ENCODE measurements around the gene HILPDA. TPM values are rescaled to one million over a fixed set of nuclear protein-coding genes. Genes with fewer than 3 reads are reported as not detected.

The HILPDA gene
- total and polyA plus RNA-seq, 5 donors = 6.2 to 10.6 (median 6.8) TPM

GRCh38 chr7:128431754-128432153, 23.9 kb upstream of the HILPDA start:
- H3K27ac ChIP-seq (ENCODE audit: low read length) = no peak overlapping the region
- ATAC-seq (no peak), DNase-seq (no peak)
- H3K4me3 ChIP-seq (ENCODE audit: low read length) = no peak overlapping the region
- intact Hi-C loops (cut with DNase I) = loop anchor here in 1 of 4 donors (2.0 kb wide), 1 partner anchor 27 kb away; no protein-coding TSS in a partner anchor
- WGBS = 77% methylated on average over 2 of the region's 2 CpGs
- no peaks in the 10 kb centered on the region for H3K27me3 ChIP-seq (ENCODE audit: control insufficient read depth, insufficient read depth)
- H3K9me3 ChIP-seq (ENCODE audit: control insufficient read depth, low read length) = no peaks in the 10 kb centered on the region
- H3K4me1 ChIP-seq (ENCODE audit: control insufficient read depth, insufficient read depth, low read length) = no peaks in the 10 kb centered on the region

GRCh38 chr7:128434413-128435326, 21.0 kb upstream of the HILPDA start:
- H3K4me3 ChIP-seq (ENCODE audit: low read length) = no peak overlapping the region
- no peaks in the 10 kb centered on the region for H3K9me3 ChIP-seq (ENCODE audit: control insufficient read depth, low read length)
- H3K4me1 ChIP-seq (ENCODE audit: control insufficient read depth, insufficient read depth, low read length) = no peaks in the 10 kb centered on the region
- H3K27ac ChIP-seq (ENCODE audit: low read length) = no peak overlapping the region
- 70% methylated on average over 4 of the region's 4 CpGs for WGBS
- H3K27me3 ChIP-seq (ENCODE audit: control insufficient read depth, insufficient read depth) = no peaks in the 10 kb centered on the region
- no peak for ATAC-seq
- DNase-seq = no peak
- intact Hi-C loops (cut with DNase I) = no loop called here

- ATAC-seq (no peak), DNase-seq (no peak)
- Histone ChIP-seq H3K9me3 (ENCODE audit: control insufficient read depth, low read length) (no peaks in the 10 kb centered on the region), H3K4me3 (ENCODE audit: low read length) (no peak overlapping the region), H3K4me1 (ENCODE audit: control insufficient read depth, insufficient read depth, low read length) (no peaks in the 10 kb centered on the region), H3K27me3 (ENCODE audit: control insufficient read depth, insufficient read depth) (no peaks in the 10 kb centered on the region), H3K27ac (ENCODE audit: low read length) (no peak overlapping the region)
- WGBS = 66% methylated on average over 3 of the region's 3 CpGs
- intact Hi-C loops (cut with DNase I) = no loop called here
Observed at GRCh38 chr7:128435327-128435686, 20.4 kb upstream of the HILPDA start.

GRCh38 chr7:128437426-128438332, 18.0 kb upstream of the HILPDA start:
- 84% methylated on average over 8 of the region's 8 CpGs for WGBS
- no peak overlapping the region for H3K4me3 ChIP-seq (ENCODE audit: low read length)
- intact Hi-C loops (cut with DNase I) = no loop called here
- no peaks in the 10 kb centered on the region for H3K27me3 ChIP-seq (ENCODE audit: control insufficient read depth, insufficient read depth)
- DNase-seq (no peak), ATAC-seq (no peak)
- no peak overlapping the region for H3K27ac ChIP-seq (ENCODE audit: low read length)
- no peaks in the 10 kb centered on the region for H3K4me1 ChIP-seq (ENCODE audit: control insufficient read depth, insufficient read depth, low read length)
- H3K9me3 ChIP-seq (ENCODE audit: control insufficient read depth, low read length) = no peaks in the 10 kb centered on the region

- DNase-seq = no peak
- H3K27me3 ChIP-seq (ENCODE audit: control insufficient read depth, insufficient read depth) = no peaks in the 10 kb centered on the region
- no peak for ATAC-seq
- H3K4me3 ChIP-seq (ENCODE audit: low read length) = no peak overlapping the region
- no peak overlapping the region for H3K27ac ChIP-seq (ENCODE audit: low read length)
- no peaks in the 10 kb centered on the region for H3K9me3 ChIP-seq (ENCODE audit: control insufficient read depth, low read length)
- 94% methylated on average over 3 of the region's 3 CpGs for WGBS
- H3K4me1 ChIP-seq (ENCODE audit: control insufficient read depth, insufficient read depth, low read length) = no peaks in the 10 kb centered on the region
- intact Hi-C loops (cut with DNase I) = no loop called here
Observed at GRCh38 chr7:128442356-128442755, 13.3 kb upstream of the HILPDA start.

GRCh38 chr7:128443831-128444600, 11.7 kb upstream of the HILPDA start:
- Histone ChIP-seq H3K27ac (ENCODE audit: low read length) (no peak overlapping the region), H3K4me3 (ENCODE audit: low read length) (no peak overlapping the region), H3K27me3 (ENCODE audit: control insufficient read depth, insufficient read depth) (no peaks in the 10 kb centered on the region), H3K4me1 (ENCODE audit: control insufficient read depth, insufficient read depth, low read length) (no peaks in the 10 kb centered on the region), H3K9me3 (ENCODE audit: control insufficient read depth, low read length) (no peaks in the 10 kb centered on the region)
- DNase-seq = no peak
- intact Hi-C loops (cut with DNase I) = no loop called here
- WGBS = 78% methylated on average over 7 of the region's 7 CpGs
- peak in 1 of 2 donors; percentile 11 for ATAC-seq

GRCh38 chr7:128446306-128446705, 9.4 kb upstream of the HILPDA start:
- WGBS = 34% methylated on average over 5 of the region's 5 CpGs
- intact Hi-C loops (cut with DNase I) = no loop called here
- Histone ChIP-seq H3K4me1 (ENCODE audit: control insufficient read depth, insufficient read depth, low read length) (no peaks in the 10 kb centered on the region), H3K27ac (ENCODE audit: low read length) (peak overlapping the region; percentile 26), H3K4me3 (ENCODE audit: low read length) (no peak overlapping the region), H3K9me3 (ENCODE audit: control insufficient read depth, low read length) (no peaks in the 10 kb centered on the region), H3K27me3 (ENCODE audit: control insufficient read depth, insufficient read depth) (no peaks in the 10 kb centered on the region)
- peak; percentile 53 to 57 for ATAC-seq
- DNase-seq = peak in 1 of 3 donors; percentile 28

- 71% methylated on average over 4 of the region's 4 CpGs for WGBS
- no peak overlapping the region for H3K4me3 ChIP-seq (ENCODE audit: low read length)
- H3K27ac ChIP-seq (ENCODE audit: low read length) = no peak overlapping the region
- intact Hi-C loops (cut with DNase I) = no loop called here
- no peaks in the 10 kb centered on the region for H3K27me3 ChIP-seq (ENCODE audit: control insufficient read depth, insufficient read depth)
- no peak for DNase-seq
- H3K9me3 ChIP-seq (ENCODE audit: control insufficient read depth, low read length) = no peaks in the 10 kb centered on the region
- no peaks in the 10 kb centered on the region for H3K4me1 ChIP-seq (ENCODE audit: control insufficient read depth, insufficient read depth, low read length)
- no peak for ATAC-seq
Observed at GRCh38 chr7:128447941-128448564, 7.6 kb upstream of the HILPDA start.

- Histone ChIP-seq H3K9me3 (ENCODE audit: control insufficient read depth, low read length) (no peaks in the 10 kb centered on the region), H3K27me3 (ENCODE audit: control insufficient read depth, insufficient read depth) (no peaks in the 10 kb centered on the region), H3K4me3 (ENCODE audit: low read length) (no peak overlapping the region), H3K4me1 (ENCODE audit: control insufficient read depth, insufficient read depth, low read length) (peaks cover 2% of the 10 kb centered on the region), H3K27ac (ENCODE audit: low read length) (no peak overlapping the region)
- no peak for ATAC-seq
- intact Hi-C loops (cut with DNase I) = no loop called here
- WGBS = 78% methylated on average over 6 of the region's 6 CpGs
- DNase-seq = no peak
Observed at GRCh38 chr7:128448751-128449302, 6.9 kb upstream of the HILPDA start.

GRCh38 chr7:128450409-128450808, 5.3 kb upstream of the HILPDA start:
- Histone ChIP-seq H3K27ac (ENCODE audit: low read length) (peak overlapping the region; percentile 24), H3K4me1 (ENCODE audit: control insufficient read depth, insufficient read depth, low read length) (peaks cover 8% of the 10 kb centered on the region), H3K27me3 (ENCODE audit: control insufficient read depth, insufficient read depth) (no peaks in the 10 kb centered on the region), H3K4me3 (ENCODE audit: low read length) (no peak overlapping the region), H3K9me3 (ENCODE audit: control insufficient read depth, low read length) (no peaks in the 10 kb centered on the region)
- 50% methylated on average over 4 of the region's 4 CpGs for WGBS
- ATAC-seq = no peak
- no peak for DNase-seq
- intact Hi-C loops (cut with DNase I) = no loop called here

Measured in right cardiac atrium (tissue), 5 donors.